Measurements from ENCODE around the gene MFNG.
"Not testable (repeated sequence)": the region's sequence is repeated elsewhere in the genome, so short reads cannot be mapped to it uniquely, and the experiment has no call there.

- not testable (repeated sequence) for TF ChIP-seq CTCF (IDR thresholded peaks at IDR 0.05 in 2 of 3, conservative IDR thresholded peaks at IDR 0.05 in 1 of 3; ENCODE audit: borderline replicate concordance in 1 of 3, insufficient read depth in 1 of 3, low read depth in 2 of 3, low read length in 2 of 3); POLR2A (IDR thresholded peaks at IDR 0.05; ENCODE audit: borderline replicate concordance, extremely low read depth, insufficient read depth, insufficient read length); MAX (IDR thresholded peaks at IDR 0.05); YY1 (IDR thresholded peaks at IDR 0.05; ENCODE audit: extremely low read depth, insufficient replicate concordance, low read depth, low read length); TCF7L2 (IDR thresholded peaks at IDR 0.05; ENCODE audit: borderline replicate concordance, extremely low read depth, insufficient read depth, insufficient read length); REST (IDR thresholded peaks at IDR 0.05; ENCODE audit: low read depth); ATF3 (IDR thresholded peaks at IDR 0.05); POLR2AphosphoS5 (IDR thresholded peaks at IDR 0.05; ENCODE audit: low read depth, low read length); RAD21 (IDR thresholded peaks at IDR 0.05; ENCODE audit: low read depth); SP1 (IDR thresholded peaks at IDR 0.05; ENCODE audit: low read depth); EZH2phosphoT487 (IDR thresholded peaks at IDR 0.05; ENCODE audit: borderline replicate concordance); ZFX (IDR thresholded peaks at IDR 0.05)
Measured at GRCh38 chr22:37527081-37527752, 41.0 kb upstream of the MFNG start.

Measured in HCT116 (cell line).